Stimulated activated CD4-positive, alpha-beta T cell treated with anti-CD3 and anti-CD28 coated beads, TNF-alpha, amount 100 ng/mL, for 4 hours (primary cell): ENCODE measurements around the gene SFTPA1.
"Not testable (repeated sequence)": the region's sequence is repeated elsewhere in the genome, so short reads cannot be mapped to it uniquely, and the experiment has no call there.

Experiments used
- DNase-seq, 3 experiments: peaks; one replicate each; pipeline ENCODE4 v3.0.0-alpha.2; 2020; ENCODE audit warnings: low read depth in 3 of 3

SFTPA1 gene

DNA sequence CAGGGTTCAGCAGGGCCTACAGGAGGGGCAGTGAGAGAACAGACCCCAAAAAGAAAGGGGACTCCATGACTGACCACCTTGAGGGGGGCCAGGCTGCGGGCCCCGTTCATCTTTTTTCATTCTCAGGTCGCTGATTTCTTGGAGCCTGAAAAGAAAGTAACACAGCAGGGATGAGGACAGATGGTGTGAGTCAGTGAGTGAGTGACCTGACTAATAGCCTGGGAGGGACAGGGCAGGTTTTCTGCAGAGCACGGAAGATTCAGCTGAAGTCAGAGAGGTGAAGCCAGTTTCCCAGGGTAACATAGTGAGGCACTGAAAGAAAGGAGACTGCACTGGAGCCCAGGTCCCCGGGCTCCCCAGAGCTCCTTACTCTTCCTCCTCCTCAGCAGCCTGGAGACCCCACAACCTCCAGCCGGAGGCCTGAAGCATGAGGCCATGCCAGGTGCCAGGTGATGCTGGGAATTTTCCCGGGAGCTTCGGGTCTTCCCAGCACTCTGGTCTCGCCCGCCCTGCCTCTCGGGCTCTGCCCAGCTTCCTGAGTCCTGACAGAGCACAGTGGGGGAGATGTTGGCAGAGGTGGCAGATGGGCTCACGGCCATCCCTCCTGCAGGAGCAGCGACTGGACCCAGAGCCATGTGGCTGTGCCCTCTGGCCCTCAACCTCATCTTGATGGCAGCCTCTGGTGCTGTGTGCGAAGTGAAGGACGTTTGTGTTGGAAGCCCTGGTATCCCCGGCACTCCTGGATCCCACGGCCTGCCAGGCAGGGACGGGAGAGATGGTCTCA, 646 bp downstream of the SFTPA1 start:
- not testable (repeated sequence) for DNase-seq

DNA sequence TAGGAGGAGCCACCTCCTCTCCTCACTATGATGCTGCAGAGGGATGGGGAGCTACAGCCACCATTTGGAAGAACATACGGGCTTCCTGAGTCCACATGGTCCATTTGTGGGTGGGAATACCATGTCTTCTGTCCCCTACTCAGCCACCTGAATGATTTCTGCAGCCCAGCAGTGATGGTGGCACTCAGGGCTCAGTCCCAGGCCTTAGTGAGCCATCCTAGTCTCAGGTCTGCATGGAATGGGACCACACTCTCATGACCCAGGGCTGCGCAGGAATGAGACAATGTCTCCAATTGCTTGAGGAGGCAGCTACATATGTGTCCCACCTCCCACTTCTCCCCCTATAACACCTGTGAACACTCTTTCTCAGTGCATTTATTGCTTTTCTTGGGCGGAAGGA, 4.8 kb downstream of the SFTPA1 start:
- no peak for DNase-seq

DNA sequence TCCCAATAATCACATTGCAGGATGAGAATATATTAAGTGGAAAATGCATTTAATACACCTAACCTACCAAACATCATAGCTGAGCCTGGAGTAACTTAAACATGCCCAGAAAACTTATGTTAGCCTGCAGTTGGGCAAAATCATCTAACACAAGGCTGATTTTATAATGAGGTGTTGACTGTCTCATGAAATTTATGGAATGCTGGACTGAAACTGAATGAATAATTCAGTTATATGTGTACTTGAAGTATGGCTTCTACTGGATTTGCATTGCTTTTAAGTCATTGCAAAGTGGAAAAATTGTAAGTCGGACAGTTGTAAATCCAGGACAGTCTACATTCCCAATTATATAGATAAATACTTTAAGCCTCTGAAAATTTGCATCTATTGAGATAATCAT, 5.4 kb downstream of the SFTPA1 start:
- no peak for DNase-seq

DNA sequence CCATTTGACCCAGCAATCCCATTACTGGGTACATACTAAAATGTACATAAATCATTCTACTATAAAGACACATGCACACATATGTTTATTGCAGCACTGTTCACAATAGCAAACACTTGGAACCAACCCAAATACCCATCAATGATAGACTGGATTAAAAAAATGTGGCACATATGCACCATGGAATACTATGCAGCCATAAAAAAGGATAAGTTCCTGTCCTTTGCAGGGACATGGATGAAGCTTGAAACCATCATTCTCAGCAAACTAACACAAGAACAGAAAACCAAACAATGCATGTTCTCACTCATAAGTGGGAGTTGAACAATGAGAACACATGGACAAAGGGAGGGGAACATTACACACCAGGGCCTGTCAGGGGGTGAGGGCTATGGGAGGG, 12.9 kb downstream of the SFTPA1 start:
- not testable (repeated sequence) for DNase-seq

DNA sequence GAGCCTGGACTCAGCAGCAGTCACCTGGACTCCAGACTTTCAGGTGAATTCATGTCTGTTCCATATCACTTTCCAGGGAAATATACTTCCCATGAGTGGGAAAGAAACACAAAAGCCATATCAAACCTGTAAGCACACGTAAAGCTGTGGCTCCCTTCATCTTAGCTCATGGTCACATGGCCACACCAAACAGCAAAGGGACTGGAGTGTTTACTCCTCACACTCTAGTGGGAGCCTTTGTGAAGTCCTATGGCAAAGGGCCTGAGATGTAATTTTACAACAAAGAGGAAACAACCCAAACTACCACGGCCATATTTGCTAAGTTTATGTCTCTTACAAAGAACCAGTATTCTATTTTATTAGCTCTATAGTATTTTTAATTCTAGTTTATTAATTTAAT, 16.3 kb downstream of the SFTPA1 start:
- DNase-seq, result no peak

DNA sequence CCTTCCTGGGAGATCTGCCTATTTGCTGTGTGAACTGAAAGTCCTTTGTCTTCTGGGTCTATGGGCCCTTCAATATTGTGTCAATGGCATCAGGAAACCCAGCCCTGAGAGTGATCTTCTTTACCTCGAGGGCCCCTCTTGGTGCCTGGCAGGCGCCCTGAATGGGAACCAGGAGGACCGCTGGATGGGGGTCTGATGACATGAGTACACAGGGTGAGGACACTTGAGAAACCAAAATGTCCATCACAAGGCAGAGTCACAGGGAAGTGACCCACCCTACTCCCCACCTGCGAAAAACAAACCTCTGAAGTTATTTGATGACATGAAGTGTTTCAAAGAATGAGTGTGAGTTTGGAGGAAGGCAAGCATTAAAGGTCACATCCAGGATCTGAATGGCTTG, 17.3 kb downstream of the SFTPA1 start:
- DNase-seq, result no peak

DNA sequence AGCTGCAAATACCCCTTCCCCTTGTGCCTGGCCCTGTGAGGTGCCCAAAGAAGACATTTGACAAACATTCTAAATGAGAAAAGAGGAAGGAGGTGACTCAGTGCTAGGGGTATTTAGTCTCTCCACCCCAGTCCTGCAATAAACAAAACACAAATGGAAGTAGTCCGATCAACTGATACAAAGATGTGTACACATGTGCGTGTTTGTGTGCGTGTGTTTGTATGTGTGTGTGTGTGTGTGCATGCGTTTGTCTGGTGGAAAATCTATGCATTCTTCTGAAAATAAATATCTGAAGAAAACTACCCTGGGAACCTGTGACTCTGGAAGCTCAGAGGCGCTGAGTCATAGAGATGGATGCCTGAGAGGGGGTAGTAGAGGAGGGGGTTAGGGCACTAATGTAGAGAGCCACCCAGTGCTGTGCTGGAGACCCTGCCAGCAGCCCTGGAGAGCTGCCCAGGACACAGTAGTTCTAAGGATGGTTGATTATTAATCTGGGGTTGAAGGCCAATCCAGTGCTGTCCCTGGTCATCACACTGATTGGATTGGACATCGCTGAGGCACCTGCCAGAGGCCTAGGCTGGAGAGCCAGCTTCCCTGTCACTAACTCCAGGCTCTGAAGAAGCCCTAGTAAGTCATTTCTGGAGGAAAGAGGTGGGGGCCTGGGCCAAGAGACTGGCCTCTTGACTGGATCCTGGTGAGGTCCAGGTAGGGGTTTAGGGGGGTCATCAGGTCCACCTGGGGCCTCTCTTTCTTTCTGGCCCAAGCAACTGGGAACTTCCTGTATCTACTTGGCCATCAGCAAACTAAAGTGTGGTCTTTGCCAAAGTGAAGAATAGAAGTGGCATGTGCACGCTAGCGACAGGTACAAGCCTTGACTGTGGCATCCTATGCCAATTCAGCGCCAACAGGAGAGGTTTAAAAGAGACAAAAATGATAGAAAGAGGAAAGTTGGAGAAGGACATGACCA, 18.5 kb downstream of the SFTPA1 start:
- DNase-seq, result no peak

DNA sequence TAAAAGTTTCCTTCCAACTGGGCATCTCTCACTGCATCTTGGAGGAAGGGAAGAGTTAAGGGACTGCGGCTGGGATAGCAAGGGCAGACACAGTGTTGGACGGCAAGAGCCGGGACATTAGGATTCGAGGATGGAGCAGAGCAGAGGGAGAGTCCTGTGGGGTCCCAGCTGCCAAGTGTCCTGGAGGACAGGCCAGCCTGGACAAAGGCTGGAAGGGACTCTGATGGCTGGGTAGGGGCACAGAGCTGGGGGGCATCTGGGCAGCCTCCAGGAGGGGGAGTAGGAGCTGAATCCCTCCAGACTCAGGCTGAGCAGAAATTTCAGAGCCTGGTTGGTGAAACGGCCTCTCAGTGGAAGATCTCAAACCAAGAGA, 19.2 kb downstream of the SFTPA1 start:
- no peak for DNase-seq

DNA sequence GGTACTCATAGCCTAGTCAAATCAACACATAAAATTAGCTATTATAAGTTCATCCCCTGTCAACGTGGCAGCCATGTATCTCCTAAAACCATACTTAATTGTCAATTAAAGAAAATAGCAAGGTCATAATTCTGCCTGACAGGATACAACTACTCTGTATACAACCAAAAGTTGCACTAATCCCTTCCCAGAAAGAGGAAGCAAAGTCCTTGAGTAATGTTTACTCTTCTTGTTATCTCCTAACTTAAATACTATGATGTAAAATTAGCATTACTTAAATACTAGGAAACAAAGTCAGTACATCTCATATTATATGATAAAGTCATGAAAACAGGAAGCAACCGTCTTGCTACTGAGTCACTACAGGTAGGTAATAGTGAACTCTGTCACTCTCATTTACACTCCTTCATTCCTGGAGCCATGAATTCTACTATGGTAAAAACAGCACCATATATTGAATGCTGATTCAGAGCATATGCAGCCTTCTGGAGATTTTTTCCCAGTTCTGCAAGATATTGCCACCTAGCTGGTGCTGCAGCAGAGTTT, 26.0 kb downstream of the SFTPA1 start:
- not testable (repeated sequence) for DNase-seq

DNA sequence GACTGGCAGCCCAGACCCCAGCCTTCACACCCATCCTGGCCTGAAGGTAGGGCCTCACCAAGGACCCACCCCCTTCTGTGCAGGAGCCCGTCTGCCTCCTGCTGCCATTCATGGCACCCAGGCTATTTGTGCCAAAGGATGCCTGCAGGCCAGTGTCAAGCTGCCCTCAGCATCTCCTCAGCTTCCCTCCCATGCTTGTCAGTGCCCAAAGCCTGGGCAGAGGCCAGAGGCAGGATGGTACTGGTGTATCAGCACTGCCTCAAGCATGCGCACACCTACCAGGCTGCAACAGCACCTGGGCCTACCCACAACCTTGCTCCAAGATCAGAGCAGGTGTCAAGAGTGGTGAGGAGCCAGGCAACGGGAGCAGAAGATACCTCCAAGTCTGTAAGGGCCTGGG, 27.6 kb downstream of the SFTPA1 start:
- DNase-seq, result no peak

DNA sequence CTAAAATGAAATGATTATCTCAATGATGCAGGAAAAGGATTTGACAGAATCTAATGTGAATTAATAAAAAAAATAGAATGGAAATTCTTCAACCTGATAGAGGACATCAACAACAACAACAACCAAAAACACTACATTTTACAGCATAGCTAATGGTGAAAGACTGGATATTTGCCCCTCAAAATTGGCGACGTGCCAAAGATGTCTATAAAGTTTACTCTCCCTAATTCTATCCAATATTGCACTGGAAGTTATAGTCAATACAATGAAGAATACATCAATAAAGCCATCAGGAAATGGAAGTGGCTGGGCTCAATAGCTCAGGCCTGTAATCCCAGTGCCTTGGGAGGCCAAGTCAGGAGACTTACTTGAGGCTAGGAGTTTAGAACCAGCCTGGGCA, 42.0 kb downstream of the SFTPA1 start:
- DNase-seq, result not testable (repeated sequence)

DNA sequence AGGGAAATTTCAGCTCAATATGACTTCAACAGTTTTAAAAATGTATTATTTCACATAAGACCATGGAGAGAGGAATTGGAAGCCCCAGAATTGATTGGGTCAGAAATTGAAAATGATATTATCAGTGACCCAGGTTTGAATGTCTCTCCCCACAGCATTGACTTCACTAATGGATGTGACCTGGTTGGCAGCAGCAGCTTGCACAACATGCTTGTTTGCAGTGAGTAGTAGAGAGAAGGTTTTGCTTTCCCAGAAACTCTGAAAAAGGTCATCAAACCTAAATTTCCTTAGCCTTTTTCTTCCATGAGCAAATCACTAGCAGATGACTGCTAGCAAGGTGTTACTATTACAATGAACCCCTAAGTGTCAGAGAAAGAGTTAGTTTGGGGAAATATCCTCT, 52.5 kb downstream of the SFTPA1 start:
- not testable (repeated sequence) for DNase-seq

DNA sequence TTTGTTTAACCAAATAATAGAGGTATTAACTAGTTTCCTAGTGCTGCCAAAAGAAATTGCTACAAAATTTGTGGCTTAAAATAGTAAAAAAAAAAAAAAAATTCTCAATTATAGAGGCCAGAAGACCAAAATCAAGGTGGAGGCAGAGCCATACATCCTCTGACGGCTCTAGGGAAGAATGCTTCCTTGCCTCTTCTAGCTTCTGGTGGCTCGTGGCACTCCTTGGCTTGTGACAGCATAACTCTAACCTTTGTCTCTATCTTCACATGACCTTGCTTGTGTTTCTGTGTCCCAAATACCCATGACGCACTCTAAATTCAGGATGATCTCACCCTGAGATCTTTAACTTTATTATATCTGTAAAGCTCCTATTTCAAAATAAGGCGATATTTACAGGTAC, 53.9 kb downstream of the SFTPA1 start:
- DNase-seq, result not testable (repeated sequence)
